ENCODE results near the gene NCAPG2.

- TF ChIP-seq CTCF (conservative IDR thresholded peaks at IDR 0.05), result no peak
- TF ChIP-seq EZH2 (IDR thresholded peaks at IDR 0.05; ENCODE audit: low read depth), result no peak
These were observed 107.9 kb downstream of the NCAPG2 start for GRCh38 chr7:158596745-158597144.
